HG02970 (cell line): ENCODE measurements around the gene NFATC2IP.

Experiments
- ATAC-seq: cut with Tn5 transposase; IDR thresholded peaks from one replicate; pipeline ENCODE4 v1.9.1; 2021; ENCODE audit warnings: mild to moderate bottlenecking, moderate library complexity, moderate number of reproducible peaks; ENCODE audit not compliant: unreplicated experiment, low FRiP score

Gene NFATC2IP

DNA sequence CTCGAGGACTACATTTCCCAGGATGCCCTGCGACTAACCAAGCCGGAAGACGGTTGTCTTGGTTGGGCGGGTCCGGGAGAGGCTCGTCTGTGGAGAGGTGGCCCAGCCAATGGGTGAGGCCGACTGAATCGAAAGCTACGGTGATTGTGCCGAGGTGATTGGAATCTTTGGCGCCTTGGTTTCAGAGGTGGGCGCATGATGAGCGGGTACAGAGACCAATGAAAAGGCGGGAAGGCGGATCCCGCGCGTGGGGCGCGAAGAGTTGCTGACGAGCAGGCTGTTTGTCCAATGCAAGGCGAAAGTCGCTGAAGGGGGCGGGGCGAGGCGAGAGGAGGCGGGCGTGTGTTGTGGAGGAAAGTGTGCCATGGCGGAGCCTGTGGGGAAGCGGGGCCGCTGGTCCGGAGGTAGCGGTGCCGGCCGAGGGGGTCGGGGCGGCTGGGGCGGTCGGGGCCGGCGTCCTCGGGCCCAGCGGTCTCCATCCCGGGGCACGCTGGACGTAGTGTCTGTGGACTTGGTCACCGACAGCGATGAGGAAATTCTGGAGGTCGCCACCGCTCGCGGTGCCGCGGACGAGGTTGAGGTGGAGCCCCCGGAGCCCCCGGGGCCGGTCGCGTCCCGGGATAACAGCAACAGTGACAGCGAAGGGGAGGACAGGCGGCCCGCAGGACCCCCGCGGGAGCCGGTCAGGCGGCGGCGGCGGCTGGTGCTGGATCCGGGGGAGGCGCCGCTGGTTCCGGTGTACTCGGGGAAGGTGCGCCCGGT is at the start of gene NFATC2IP:
Gene NFATC2IP, plus strand, starts transcription at position 290 of the 762 bp plus-strand sequence. Its CDS starts 75 bp downstream, at position 365.
- peak; percentile 95 for ATAC-seq

DNA sequence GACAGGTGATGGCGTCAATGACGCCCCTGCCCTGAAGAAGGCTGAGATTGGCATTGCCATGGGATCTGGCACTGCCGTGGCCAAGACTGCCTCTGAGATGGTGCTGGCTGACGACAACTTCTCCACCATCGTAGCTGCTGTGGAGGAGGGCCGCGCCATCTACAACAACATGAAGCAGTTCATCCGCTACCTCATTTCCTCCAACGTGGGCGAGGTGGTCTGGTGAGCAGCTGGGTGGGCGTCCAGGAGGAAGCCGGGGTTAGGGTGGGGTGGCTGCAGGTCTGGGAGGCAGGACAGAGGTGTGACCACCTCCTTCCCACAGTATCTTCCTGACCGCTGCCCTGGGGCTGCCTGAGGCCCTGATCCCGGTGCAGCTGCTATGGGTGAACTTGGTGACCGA is 48.9 kb upstream of the NFATC2IP start:
- no peak for ATAC-seq

DNA sequence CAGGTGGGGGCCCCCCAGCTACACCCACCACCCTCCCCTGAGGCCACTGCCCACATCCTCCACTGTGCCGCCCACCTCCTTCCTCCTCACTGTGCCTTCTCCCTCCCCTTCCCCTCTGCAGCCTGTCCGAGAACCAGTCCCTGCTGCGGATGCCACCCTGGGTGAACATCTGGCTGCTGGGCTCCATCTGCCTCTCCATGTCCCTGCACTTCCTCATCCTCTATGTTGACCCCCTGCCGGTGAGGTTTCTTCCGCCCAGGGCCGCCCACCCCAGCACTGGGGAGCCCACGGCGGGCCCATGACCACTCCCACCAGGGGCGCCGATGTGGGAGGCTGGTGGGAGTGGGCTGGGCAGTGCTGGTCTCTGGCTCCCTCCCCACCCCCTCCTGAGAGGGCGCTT is 47.8 kb upstream of the NFATC2IP start:
- ATAC-seq, result no peak

DNA sequence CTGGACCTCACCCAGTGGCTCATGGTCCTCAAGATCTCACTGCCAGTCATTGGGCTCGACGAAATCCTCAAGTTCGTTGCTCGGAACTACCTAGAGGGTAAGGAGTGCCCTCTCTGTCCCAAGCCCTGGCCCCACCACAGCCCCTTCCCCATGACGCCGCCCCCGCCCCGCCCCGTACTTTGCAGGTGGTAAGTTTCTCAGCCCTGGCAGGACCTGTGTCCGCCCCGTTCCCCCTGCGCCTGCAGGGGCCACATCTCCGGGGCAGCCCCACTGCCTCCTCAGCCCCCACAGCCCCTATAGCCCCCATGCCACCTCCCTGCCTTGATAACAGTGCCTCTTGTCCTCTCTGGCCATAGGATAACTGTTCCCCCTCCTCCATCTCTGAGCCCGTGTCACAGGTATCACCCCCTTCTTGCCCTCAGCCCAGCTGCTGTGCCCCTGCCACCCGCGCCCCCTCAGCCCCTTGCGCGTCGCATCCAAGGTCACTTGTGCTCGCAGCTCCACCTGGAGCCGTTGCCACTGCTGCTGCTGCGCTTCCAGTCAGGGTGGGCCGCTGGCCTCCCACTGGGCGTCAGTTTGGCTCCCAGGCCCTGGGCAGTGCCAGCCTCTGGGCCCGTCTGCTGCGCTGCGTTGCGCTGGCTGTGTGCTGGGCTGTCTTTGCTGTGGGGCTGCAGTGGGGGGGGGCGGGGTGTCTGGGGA is 47.2 kb upstream of the NFATC2IP start:
- ATAC-seq, result no peak

DNA sequence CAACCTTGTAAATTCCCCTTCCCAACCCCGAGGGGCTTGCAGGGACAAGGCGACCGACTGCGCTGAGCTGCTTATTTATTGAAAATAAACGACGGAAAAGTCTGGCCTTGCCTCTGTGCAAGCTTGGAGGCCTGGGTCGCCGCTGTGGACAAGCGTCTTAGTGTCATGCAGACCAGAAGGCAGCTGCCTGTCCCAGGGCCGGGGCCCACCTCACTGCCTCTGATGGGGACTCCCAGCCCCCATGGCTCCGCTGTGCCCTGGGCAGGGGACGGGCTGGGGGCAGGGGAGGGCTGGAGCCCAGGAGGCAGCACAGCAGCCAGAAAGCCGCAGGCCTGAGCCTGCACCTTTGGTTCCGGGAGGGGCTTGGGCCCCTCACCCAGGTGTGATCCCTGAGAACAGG is 46.4 kb upstream of the NFATC2IP start:
- no peak for ATAC-seq

DNA sequence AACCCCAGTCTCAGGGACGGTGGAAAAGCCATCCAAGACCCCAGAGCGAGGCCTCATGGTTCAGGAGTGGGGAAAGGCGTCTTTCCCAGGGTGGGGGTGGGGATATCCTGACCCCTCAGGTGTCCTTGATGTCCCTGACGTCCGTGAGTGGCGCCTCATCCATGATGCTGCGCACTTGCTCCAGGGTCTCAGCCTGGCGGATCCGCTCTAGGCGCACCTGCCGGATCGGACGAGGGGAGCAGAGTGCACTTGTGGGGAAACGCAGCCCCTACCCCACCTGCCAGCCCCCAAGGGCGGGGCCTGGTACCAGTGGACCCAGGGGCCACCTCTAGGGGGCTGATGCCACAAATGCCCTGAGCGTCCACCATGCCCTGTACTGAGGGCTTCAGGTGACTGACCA is 45.9 kb upstream of the NFATC2IP start:
- no peak for ATAC-seq

DNA sequence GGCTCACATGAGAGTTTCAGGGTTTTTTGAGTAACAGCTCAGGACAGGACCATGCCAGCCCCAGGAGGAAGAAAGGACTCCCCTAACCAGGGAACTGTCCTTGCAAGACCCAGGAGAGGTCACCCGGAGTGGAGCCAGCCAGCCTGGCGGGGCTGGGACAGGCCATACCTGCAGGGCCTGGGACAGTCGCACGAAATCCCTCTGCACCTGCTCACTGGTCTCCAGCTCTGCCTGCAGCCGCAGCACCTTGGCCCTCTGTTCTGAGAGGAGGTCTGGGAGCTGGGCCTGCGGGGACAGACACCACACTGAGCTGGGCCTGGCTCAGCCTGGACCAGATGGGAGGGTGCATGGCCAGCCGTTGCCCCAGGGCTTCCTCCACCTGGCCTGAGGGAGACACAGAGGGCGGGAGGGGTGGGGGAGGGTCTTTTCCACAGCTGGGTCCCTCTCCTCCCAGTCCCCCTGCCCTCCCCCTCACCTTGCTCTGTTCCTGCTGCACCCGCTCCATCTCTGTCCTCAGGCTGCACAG is 45.4 kb upstream of the NFATC2IP start:
- ATAC-seq, result no peak

DNA sequence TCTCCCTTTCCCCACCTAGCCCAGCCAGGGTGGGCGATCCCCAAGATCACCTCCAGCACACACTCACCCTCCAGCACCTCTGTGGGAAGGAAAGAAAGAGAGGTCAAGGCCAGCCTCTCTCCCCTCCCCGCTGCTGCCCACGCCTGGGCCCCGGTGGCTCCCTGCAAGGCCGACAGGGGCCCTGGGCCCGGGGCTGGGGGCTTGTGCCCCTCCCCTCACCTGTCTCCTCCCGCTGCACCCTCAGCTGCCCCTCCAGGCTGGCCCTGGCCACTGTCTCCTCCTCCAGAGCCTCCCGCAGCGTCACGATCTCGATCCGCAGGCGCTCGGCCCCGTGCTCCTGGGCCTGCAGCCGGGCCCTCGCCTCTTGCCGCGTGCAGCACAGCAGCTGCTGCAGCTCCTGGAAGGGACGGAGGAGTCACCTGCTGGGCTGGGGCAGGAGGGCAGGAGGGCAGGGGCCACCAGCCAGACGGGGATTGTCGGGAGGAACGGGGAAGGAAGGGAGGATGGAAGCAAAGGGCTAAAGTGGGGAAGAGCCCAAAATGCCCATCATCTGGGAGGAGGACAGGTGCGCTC is 44.9 kb upstream of the NFATC2IP start:
- no peak for ATAC-seq

DNA sequence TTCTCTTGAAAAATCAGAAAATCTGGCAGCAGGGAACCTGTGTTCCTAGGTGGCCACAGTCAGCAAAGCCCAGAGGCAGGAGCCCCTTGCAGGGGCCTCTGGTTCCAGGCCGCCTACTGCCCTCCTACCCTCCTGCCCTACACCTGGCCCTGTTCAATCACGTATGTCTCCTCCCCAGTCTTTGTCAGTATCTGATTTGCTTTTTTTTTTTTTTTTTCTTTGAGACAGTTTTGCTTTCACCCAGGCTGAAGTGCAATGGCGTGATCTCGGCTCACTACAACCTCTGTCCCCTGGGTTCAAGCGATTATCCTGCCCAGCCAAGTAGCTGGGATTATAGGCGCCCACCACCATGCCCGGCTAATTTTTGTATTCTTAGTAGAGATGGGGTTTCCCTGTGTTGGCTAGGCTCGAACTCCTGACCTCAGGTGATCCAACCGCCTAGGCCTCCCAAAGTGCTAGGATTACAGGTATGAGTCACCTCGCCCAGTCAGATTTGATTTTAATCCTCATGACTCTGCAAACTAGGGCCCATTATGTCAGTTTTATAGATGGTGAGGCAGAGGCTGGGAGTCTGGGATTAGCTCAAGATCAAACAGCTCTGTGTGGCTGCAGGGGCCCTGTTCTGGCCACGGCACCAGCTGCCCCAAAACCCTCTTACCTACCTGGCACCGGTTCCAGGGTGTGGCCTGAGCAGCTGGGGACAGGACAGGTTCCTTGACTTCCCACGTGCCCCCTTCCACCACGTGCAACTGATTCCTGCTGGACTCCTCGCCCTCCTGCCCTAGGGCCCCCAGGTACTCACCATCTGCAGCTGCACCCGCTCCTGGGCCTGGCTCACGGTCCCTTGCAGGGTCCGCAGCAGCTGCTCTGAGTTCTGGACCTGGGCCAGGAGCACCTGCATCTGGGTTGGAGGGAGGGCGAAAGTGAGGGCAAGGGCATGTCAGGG is 40.4 kb upstream of the NFATC2IP start:
- ATAC-seq, result no peak

DNA sequence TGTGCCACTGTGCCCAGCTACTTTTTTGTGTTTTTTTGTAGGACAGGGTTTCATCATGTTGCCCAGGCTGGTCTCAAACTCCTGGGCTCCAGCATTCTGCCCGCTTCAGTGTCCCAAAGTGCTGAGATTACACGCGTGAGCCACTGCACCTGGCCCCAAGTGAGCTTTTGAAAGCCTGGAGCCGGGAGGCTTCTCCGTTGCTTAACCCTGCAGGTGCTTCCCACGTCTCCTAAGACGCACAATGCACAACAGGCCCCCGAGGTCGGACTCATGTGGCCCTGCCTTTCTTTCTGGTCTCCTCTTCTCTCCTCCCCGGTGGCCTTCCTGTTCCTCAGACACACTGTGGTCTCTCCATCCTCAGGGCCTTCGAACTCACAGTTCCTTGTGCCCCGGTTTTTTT is 38.2 kb upstream of the NFATC2IP start:
- ATAC-seq, result no peak

DNA sequence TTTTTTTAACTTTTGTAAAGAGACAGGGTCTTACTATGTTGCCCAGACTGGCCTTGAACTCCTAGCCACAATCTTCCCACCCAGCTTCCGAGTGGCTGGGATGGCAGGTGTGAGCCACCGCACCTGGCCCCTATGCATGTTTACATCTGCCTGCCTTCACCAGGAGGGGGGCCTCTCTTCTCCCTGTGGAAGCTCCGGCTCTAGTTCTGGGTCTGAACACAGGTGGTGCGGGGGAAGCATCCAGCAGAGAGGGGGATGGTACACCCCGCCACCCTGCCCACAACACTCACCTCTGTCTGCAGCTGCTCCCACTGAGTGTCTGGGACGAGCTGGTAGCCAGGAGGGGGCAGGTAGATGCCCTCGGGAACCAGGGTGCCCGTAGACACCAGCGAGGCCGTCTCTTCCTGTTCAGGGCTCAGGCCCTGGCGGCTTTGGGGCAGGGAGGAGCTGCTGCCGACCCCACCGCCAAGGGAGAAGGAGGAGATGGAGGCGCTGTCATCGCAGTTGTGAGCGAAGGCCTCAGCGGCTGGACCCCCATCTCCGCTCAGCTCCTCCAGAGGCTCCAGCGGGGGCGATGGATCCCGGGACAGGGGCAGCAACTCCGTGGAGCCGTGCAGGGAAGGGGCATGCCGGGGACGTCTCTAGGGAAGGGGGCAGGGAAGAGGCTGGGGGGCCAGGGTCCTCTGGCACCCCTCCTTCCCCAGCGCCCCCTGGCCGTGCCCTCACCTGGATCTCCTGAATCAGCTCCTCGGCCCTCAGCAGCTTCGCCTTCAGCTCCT is 36.6 kb upstream of the NFATC2IP start:
- ATAC-seq, result no peak

DNA sequence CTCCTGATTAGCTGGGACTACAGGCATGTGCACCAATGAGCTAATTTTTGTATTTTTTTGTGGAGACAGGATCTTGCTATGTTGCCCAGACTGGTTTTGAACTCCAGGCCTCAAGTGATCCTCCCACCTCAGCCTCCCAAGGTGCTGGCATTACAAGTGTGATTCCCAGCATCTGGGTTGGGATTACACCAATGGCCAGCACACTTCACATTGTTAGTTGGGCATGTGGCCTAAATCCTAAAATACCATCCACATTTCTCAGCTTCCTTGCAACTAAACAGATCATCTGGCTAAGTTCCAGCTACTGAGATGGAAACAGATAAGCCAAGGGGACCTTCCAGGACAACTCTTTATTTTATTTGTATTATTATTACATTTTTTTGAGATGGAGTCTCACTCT is 35.6 kb upstream of the NFATC2IP start:
- ATAC-seq, result no peak

DNA sequence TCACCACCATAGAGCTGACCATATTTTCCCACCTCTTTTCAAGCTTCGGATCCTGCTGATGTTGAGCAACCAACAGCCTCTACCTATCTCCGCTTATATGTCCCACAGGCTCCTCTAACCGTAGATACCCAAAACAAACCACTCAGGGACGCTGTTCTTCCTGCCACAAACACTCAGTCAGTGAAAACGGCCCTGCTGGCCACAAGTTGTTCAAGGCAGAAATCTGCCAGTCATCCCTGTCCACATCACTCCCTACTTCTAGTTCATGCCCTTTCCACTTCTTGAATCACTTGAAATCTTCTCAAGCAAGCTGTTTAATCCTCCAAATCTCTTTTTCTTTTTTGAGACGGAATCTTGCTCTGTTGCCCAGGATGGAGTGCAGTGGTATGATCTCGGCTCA is 33.6 kb upstream of the NFATC2IP start:
- ATAC-seq, result no peak

DNA sequence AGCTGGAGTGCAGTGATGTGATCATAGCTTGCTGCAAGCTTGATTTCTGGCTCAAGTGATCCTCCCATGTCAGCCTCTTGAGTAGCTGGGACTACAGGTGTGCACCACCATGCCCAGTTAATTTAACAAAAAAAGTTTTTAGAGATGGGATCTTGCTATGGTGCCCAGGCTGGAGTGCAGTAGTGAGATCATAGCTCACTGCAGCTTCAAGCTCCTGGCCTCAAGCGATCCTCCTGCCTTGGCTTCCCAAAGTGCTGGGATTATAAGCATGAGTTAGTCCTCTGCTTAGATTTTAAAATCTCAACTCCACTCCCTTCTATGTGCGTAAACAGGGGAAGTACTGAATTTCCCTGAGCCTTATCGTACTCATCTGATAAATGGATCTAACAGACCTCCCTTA is 32.0 kb upstream of the NFATC2IP start:
- ATAC-seq, result no peak

DNA sequence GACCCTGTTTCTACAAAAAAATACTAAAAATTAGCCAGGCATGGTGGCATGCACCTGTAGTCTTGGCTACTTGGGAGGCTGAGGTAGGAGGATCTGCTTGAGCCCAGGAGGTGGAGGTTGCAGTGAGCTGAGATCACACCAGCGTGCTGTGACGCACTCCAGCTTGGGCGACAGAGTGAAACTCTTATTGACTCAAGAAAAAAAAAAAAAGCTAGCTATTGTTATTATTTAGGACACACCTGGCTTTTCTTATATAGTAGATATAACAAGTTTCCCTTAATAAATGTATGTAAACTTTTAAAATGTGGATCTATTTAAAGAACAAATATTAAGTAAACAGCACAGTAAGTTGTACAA is 27.5 kb upstream of the NFATC2IP start:
- no peak for ATAC-seq

DNA sequence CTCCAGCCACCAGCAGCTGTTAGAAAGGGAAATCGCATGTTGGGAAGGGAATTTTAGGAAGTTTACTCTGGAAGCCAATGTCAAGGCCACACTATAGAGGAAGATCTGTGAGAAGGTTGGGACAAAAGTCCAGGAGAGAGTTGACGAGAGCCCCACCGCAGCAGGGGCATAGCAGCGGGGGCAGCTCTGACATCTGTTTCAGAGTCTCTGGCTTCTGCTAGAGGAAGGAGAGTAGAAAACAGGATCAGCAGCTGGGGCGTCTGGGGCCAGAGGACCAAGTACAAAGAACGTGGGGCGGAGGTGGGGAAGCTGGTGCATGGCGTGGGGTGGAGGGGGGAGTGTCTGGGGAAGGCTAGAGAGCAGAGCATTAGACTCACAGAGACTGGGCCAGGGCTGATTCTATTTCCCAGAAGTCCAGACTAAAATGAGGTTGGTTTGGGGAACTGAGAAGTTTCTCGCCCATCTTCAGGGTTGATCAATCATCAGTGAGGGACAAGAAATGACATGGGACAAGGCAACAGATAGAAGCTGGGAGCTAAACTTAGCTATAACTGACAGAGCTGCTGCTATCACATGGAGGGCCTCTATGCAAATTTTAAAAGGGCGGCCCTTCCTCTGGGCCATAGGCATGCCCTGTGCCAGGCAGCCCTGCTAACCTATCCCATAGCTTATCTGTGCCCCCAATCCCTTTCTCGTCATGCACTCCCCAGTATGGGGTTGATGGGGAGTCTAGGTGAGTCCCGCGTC is 26.9 kb upstream of the NFATC2IP start:
- peak; percentile 27 for ATAC-seq

DNA sequence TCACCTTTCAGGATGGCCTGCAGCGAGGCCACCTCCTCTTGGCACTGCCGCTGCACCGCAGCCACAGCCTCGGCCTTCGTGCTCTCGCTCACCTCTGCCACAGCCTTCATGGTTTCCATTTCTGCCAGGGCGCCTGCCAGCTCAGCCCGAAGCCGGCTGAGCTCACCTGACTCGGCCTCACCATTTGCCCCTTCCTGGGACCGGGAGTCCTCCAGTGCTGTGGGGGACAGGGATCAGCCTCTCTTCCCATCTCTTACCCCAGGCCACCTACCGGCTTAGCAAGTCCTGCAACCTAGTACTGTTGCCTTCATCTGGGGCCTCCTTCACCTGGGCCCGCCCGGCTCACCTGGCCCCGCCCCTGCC is 26.4 kb upstream of the NFATC2IP start:
- no peak for ATAC-seq

DNA sequence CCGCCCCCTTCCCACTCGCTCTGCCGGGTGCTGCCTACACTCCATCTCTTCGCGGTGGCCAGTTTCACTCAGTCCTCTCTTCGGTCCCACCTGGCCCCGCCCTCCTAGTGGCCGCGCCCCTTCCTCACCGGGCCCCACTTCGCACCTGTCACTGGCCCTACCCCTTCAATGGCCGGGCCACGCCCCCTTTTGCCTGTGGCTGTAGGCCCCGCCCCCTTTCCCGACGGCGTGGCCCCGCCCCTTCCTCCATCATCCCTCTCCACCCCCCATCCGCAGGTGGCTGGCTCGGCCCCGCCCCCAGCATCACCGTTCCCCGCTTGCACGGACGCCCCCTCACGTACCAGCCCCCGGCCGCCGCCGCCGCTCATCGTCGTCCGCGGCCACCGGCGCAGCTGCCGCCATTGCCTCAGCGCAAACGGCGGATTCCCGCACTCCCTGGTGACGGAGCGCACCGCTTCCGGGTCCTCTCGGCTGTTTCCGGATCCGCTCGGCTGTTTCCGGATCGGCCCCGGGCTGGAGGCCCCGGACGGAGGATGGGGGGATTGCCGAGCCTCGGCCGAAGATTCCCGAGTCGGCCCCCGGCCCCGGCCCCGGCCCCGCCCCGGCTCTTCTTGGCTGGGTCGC is 25.9 kb upstream of the NFATC2IP start, which contains the start of gene RABEP2:
Gene RABEP2, minus strand, starts transcription at position 477 of the 624 bp plus-strand sequence. Its CDS starts 75 bp downstream, at position 402.
- ATAC-seq, result peak; percentile 66
